Stimulated activated CD4-positive, alpha-beta T cell treated with anti-CD3 and anti-CD28 coated beads, TNF-alpha, amount 100 ng/mL, for 1 hour (primary cell): Measurements from ENCODE around the gene ADCY2.

ENCODE experiments used
- DNase-seq, 3 donors: peaks; one replicate each; pipeline ENCODE4 v3.0.0-alpha.2; 2020; ENCODE audit warnings: low read depth in 3 of 3, low spot score in 1 of 3

Gene ADCY2

DNA sequence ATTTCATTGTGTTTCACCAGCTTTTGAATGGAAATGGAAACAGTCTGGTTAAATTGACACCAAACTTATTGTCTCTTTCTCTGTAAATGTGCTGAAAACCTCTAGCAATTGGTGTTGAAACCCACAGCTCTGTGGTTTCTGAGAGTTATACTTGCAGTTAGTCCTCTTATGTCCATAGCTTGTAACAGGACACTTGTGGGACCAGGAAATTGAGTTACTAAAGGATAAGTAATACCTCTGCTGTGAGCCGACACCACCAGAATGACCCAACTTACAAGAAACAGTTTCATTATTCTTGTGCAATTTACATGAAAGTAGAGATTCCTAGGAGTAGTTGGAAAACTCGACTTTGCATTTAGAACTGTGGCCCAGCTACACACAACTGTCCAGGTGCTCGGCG is 263.5 kb downstream of the ADCY2 start:
- DNase-seq, result no peak

DNA sequence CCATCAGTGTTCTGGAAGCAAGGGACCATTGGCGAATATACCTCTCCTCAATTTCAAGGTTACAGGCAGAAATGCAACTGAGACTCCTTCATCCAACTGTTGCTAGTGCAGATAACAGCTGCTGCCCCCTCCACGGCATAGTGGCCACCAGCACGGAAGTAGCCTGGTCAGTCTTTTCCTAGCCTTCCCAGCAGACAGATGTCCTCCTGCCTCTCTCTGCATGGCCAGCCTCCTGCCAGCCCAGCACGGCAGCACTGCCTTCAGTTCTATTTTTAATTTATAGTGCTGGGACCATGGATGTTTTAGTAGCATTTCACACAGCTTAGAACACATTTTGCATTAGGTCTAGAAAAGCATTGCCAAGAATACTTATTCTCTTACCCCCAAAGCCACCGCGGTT is 266.4 kb downstream of the ADCY2 start:
- DNase-seq, result no peak

DNA sequence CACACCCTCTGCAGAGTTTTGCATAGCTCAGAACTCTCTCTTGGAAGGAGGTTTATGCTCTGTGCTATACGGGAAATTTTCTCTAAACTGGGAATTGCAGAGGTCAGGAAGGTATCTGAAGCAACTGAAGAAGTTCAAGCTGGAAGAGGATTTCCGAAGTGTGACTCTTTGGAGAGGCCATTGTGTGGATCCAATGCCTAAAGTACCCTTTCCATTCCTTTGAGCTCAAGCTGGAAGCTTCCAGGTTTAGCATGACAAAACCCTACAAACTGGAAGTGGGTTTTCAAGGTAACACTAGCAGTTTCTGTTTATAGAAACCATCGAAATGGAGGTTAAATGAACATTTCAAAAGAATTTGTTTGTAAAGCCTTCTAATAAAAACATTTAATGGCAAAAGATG is 267.9 kb downstream of the ADCY2 start:
- DNase-seq, result no peak

DNA sequence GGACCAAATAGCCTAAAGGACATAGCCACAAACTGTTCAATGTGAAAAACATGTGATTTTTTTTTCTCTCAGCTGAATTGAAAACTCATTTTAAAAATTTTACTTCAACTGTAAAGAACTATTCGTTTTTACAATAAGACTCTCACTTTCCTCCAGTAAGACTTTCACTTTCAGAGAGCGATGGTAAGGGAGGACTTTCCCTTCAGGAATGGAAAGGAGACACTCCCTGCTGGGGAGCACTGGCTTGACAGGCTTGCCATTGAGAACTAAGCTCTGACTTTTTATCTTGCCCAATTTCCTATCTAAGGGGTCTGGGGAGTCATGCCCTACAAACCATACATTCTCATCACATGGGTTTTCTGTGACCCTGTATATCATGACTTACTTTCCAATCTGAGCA is 268.3 kb downstream of the ADCY2 start:
- no peak for DNase-seq

DNA sequence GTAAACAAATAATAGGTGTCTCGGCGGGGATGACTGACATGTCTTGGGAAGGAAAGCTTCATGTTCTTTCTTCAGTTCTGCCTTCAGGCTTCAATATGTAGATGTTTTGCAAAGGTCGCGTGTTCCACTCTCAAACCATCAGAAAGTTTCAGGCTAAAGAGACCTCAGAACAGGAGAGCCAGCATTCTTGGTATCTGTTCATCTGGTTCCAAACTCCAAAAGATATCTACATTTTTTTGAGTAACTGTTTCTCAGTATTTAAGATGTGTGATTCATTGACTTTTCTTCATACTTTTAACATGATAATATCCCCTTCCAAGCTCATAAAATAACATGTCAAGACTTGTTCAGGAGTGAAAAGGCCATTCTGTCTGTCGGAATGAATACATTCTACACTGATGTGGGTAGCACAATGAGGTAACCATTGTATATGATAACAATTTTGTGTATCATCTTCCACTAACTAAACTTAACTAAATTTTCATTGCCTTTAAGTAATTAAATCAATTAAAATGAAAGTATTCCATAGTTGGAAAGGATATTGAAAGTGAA is 271.4 kb downstream of the ADCY2 start:
- DNase-seq, result no peak

DNA sequence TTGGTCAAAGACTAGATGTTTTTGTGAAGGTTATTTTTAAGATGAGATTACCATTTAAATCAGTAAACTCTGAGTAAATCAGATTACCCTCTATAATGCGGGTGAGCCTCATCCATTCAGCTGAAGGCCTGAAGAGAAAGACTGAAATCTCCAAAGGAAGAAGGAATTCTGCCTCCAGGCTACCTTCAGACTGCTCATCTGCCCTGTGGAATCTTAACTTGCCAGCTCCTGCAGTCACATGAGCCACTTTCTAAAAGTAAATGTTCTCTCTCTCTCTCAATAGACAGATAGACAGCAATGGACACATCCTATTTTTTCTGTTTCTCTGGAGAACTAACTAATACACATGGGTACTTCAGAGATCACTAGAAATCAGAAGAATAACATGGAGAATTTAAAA is 272.2 kb downstream of the ADCY2 start:
- DNase-seq, result no peak

DNA sequence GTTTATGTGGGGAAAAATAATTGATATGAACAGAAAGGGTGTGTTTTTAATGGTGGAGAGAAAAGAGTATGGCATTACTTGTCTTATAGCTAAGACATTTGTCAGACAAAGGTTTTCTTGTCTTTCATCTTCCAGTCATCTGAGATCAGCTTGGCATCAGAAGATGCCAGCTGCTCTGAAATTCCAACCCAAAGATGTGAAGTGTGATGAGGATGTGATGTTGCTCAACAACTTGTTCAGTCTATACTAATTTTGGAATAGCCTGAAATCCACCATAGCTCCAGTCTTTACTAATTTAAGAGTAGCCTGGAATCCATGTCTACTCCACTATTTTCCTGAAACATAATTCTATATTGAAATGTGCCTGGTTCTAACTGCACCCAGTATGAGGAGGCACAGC is 272.7 kb downstream of the ADCY2 start:
- no peak for DNase-seq

DNA sequence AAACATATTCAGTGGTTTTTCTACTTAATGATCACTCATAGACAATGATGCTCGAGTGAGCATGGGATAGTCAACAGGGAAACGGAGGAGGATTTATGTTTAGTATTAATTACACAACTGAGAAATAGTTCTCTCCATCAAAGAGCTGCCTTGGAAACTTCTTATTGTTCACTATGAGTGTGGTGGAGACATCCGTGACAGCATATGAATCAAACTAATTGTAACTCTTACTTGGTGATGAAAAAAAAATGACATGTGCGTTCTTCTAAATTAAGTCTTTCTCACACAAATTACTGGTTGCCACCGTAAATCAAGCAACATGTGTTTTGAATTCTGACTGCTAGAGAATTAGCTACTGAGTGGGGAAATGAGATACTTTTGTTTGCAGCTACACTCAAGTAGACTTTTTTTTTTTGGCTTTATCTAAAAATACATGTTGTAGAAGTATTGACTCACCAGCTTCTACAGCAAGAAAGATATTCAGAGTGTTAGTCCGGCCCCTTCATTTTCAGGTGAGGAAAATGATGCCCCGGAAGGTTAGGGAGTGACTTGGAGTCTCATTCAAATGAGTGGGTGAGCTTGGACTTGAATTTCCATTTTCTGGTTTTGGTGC is 275.5 kb downstream of the ADCY2 start:
- no peak for DNase-seq

DNA sequence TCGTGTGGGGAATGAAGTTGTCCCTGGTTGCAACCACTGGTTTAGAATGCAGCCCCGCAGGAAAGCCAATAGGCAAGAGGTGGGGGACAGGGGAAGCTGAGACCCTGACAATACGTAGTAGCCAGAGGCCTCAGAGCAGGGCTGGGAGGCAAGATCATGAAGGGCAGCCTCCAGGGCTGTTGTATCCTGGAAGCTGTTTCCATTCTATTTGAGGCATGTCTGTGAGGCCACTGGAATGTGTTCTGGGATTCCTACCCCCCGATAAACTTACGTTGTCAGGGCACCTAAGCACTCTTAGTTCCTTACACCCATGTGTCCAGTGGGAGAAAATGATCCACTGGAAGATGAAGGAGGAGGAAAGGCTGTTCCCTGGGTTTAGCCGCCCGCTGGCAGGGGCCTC is 277.7 kb downstream of the ADCY2 start:
- DNase-seq, result no peak

DNA sequence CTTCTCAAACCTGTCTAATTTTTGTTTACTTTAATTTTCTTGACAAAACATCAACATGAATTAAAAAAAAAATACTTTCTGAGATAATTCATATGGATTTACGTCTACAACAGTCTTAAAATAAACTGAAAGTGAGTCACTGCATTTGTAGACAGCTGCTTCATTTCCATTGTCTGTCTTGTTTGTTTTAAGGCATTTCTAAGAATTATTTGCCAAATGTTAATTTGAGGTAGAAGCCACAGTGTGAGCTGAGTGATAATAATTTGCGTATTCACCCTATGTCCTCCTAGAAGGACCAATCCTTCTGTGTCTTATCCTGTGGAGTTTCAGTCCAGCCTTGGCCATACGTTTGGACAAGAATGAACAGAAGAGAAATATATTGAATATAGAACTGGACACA is 280.5 kb downstream of the ADCY2 start:
- DNase-seq, result no peak

DNA sequence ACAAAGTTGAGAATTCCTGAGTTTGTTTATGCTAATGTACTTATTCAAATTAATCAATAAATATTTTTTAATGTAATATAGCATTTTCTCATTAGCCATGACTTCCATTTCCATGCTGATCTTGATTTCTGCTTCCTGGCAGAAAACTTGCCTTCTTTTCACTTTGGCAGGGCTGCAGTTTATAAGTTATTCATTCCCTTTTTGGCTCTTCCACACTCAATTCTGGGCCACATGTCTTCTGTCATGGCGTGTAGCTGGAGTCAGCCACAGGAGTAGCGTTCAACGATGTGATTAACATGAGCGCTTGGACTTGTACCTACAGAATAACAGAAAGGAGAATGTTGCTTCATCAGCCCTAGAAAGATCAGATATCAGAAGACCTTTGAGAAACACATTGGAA is 282.1 kb downstream of the ADCY2 start:
- DNase-seq, result no peak

DNA sequence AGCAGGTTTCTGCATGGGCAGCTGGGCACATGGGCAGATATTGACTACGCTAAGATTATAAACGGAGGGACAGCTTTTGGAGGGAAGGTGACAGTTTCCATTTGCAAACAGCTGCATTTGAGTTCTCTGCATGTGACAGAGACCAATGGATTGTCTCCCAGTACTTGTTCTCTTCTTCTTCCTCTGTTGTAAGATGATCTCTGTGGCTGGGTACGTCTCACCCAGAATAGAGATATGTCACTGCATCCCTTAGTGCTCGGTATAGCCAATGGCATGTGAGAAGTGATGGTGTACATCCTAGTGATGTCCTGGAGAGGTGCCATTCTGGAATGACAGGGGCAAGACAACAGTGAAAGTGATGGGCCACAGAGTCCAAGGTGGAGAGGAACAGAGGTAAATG is 283.7 kb downstream of the ADCY2 start:
- DNase-seq, result no peak

DNA sequence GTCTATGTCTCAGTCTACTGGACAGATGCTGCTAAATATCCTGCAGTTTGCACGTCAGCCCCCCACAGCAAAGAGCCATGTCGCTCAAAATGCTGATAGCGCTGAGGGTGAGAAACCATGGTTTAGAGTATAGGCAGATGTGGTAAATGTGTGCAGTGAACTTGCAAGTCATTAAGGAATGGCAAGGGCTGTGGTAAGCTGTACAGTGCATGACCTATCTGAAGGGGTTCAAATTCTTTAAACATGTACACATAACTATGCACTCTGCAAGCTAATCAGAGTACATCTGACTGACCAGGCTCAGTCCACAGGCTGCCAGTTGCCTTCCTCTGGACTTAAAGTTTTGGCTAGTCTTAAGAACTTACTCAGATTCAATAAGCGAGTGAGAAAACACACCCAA is 284.3 kb downstream of the ADCY2 start:
- no peak for DNase-seq

DNA sequence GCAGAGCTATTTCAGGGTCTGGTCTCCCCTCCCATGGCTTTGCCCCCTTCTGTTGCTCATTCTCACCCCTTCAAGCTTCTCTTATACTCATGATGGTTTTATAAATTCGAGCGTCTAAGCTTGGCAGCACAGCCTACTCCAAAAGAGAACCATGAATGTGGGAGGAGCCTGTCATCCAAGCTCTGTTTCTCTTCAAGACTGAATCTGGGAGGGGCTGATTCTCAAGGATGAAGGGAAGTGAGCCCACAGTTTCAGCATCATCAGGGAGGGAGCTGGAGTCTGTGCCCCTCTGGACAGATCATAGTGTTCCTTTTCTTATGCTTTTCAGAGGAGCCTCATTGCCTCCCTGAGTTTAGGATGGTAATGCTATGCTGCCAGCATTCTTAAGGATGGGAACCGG is 286.4 kb downstream of the ADCY2 start:
- DNase-seq, result no peak

DNA sequence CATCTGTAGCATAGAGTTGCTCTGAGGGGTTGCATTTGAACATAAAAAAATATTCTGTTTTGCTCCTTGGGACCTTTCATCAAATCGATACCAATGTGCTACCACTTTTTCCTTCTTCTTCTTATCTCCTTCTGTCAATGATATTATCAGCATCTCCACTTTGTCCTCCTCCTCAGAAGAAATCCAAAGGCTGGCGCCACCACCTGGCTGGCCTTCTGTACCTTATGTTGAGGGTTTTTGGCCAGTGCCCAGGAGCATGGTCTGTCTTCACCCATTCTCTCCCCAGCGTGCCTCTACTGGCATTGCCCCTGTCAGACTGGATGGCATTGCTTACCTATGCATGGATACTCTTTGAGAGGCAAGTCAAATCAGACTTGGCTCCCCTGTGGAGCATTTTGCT is 287.8 kb downstream of the ADCY2 start:
- DNase-seq, result no peak

DNA sequence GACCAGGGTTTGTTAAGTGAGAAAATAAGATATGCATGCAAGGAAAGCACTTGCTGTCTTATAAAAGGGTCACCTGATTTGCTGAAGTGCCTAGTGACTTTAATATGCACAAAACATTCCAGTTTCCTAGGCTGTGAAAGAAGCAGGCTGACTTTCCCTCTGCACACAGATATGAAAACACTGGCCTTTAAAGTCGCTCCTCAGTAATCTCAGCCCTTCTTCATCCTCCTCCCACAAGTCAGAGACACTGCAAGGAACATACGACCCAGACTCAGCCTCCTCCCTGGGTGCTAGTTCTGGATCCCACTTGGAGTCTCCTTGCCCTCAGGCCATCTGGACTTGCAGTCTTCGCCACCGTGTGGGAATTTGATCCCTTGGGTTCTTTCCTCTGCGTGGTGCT is 288.9 kb downstream of the ADCY2 start:
- no peak for DNase-seq

DNA sequence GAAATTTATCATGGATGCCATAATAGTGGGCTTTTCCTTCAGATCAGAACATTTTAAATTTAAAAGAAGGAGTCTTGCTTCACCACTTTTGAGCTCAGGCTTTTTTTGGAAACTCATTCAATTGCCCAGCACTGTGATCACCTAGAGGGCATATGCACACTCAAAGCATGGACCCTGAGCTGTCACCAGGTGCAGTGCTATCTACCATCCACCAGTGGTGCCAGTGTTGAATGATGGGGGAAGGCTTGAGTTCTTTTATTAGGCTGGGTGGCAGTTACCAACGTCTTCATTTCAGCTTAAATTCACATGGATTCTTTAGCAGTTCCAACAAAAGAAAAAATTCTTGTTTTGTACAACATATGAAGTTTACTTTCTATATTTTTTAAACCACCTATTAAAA is 290.9 kb downstream of the ADCY2 start:
- no peak for DNase-seq

DNA sequence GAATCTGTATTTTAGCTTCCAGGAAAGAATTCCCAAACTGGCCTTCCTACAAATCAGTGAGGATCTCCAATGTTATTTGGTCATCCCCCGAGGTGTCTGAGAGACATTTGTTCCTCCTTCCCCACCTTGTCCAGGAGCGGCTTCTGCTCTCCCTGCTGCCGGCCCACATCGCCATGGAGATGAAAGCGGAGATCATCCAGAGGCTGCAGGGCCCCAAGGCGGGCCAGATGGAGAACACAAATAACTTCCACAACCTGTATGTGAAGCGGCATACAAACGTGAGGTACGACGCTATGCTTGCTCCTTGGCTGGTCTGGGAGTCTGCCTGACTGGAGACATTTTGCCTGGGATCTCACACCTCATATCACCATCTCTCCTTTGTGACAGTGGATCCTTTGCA is 294.6 kb downstream of the ADCY2 start:
- DNase-seq, result no peak

DNA sequence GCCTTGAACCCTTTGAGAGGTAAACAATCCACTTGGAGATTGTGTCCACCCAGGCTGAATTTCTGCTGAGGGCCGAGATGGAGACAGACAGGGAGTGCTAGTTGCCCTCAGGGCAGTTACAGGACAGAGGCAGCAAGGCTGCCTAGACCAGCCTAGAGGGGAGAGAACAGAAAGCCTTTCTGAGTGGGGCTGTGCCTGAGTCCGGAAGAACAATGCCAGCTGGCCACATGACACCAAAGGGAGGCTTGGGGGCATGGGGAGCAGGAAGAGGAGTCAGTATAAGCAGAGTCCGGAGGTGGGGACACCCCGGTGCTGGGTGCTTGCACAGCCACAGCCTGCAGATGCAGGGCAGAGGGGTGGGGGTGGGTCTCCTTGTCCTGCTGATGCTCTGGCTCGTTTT is 309.3 kb downstream of the ADCY2 start:
- no peak for DNase-seq

DNA sequence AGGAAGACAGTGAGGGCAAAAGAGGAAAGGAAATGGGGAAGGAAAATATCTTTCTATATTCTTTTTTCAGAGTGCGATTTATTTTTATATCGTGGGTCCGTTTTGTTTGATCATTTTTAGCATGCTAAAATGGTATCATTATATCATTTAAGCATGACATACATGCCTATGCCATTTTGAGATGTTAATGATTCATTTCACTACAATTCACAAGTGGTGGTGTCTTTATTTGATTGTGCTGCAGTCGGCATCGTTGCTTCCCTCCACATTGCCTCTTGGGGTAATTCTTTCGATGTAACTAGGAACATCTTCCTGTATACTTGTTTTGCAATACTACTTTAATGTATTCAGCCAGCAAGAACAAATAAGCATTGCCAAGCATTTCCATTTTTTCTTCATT is 309.8 kb downstream of the ADCY2 start:
- no peak for DNase-seq

DNA sequence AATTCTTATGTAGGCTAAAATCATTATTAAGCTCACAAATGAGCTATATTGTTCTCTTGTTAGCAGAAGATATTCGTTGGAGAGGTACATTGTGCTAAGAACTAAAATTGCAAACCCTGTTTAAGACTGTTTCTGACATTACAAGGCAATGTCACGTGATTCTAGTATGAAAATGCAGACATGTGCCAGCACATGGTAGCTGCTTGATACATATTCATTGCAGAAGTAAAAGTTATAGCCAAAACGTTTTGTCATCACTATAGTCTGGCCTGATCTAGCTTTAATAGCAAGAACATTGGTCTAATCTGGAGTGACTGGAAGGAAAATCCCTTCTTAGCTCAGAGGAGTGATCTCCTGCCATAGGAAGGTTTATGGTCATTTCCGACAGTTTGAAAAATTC is 310.3 kb downstream of the ADCY2 start:
- DNase-seq, result no peak

DNA sequence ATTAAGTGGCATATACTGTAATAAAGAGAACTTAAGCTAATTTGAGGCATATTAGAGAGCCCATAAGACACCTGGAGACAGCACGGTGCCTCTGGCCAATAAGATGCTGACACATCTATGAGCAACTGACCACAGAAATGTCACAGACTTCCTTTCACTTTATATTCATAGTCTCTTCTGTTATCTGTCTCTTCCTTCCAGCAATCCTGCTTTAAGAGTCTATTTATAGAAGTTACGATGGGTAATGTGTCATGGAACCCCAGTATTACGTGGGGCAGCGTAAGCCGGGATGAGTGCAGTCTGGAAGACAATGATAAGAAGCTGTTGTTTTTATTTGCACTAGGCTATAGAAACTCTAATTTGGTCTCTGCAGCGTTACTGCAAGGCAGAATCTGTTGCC is 318.2 kb downstream of the ADCY2 start:
- DNase-seq, result no peak

DNA sequence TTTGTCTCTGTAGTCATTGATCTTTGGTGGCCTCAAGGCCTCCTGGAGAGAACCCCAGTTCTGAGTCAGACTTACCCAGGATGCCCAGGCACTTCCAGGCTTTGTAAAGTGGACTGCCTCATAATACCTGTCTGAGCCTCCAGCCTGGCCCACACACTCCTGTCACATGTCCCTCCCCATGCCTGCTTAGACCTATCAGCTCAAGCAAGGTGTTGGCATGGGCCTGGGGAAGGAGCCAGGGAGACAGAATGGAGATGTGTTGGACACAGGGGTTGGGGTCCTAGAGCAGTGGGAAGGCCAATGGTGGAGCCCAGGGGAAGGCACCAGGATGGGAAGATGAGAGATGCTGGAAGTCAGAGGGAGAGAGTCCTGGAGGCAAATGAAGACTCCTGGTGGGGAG is 318.8 kb downstream of the ADCY2 start:
- no peak for DNase-seq

DNA sequence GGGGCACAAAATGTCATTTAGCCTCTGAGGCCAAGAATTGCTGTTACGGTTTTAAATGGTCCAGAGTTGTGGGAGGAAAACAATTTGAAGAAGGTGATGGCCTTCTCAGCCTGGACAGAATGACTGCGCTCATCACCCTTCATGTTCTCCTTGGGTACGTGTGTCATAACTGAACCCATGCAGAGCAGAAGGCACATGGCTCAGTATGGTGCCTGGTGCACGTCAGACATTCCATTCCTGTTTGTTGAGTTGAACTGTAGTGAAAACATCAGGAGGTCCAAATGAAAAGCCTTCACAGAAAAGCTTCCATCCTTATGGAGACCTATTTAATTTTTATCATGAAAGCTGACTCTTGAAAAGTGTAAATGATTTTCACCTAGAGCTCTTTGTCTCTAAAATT is 321.8 kb downstream of the ADCY2 start:
- no peak for DNase-seq
